ENCODE measurements around the gene MAPK14. TPM values are rescaled to one million over a fixed set of nuclear protein-coding genes. Genes with fewer than 3 reads are reported as not detected.

Gene MAPK14
- total and polyA plus RNA-seq, 12 donors: 9.2 to 38.1 (median 29.3) TPM

DNA sequence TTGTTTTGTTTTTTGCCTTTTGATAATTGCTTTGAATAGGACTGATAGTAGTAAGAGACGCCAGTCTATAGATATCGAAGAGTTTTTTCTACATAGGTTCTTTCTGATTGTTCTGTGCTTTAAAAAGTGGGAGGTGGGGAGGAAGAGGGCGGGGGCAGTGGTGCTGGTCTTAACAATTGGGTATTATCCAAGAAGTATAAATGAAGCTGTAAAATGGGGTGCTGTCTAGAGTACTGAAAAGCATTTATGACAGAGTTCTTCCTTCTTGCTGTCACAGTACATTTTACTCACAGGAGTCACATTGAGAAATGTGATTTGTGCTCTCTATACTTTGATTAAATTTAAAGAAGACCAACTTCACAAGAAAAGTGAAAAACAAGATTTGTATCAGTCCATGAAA, 41.0 kb downstream of the MAPK14 start:
- DNase-seq (no peak), ATAC-seq (no peak)
- WGBS, 2 donors: 71 to 81% methylated on average over 3 of the region's 3 CpGs
- no peaks in the 10 kb centered on the region for H3K27me3 ChIP-seq
- TF ChIP-seq, protein P1, sequence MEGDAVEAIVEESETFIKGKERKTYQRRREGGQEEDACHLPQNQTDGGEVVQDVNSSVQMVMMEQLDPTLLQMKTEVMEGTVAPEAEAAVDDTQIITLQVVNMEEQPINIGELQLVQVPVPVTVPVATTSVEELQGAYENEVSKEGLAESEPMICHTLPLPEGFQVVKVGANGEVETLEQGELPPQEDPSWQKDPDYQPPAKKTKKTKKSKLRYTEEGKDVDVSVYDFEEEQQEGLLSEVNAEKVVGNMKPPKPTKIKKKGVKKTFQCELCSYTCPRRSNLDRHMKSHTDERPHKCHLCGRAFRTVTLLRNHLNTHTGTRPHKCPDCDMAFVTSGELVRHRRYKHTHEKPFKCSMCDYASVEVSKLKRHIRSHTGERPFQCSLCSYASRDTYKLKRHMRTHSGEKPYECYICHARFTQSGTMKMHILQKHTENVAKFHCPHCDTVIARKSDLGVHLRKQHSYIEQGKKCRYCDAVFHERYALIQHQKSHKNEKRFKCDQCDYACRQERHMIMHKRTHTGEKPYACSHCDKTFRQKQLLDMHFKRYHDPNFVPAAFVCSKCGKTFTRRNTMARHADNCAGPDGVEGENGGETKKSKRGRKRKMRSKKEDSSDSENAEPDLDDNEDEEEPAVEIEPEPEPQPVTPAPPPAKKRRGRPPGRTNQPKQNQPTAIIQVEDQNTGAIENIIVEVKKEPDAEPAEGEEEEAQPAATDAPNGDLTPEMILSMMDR (IDR thresholded peaks at IDR 0.05): no peak
- intact Hi-C loops (cut with DNase I): no loop called here
- H3K36me3 ChIP-seq: peaks cover 0 to 11% (median 0%) of the 10 kb centered on the region in 9 donors
- H3K4me1 ChIP-seq: peaks cover 0 to 62% (median 45%) of the 10 kb centered on the region in 9 donors
- H3K27ac ChIP-seq: no peak overlapping the region
- H3K9me3 ChIP-seq: no peaks in the 10 kb centered on the region
- H3K4me3 ChIP-seq: no peak overlapping the region

DNA sequence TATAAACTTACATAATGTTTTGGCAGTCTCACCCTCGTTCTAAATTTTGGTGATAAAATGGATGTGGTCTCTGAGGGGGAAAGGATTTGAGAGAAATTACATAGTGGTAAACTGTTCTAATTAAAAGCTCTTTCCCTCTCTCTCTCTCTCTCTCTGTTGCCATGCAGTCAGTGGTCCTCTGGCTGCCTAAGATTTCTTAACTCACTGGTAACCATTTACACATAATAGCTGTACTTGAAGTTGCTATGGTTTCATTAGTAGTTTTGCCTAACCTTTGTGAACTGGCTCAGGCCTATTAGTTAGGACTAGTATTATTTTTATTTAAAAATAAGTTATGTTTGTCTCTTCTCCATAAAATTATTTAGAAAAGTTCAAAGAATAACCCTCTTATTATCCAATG, 42.0 kb downstream of the MAPK14 start:
- intact Hi-C loops (cut with DNase I): no loop called here
- no peaks in the 10 kb centered on the region for H3K9me3 ChIP-seq
- H3K4me3 ChIP-seq: no peak overlapping the region
- ATAC-seq: no peak
- no peak overlapping the region for H3K27ac ChIP-seq
- WGBS, 2 donors: 43 to 47% methylated on average over 1 of the region's 1 CpG
- TF ChIP-seq, protein P1 (IDR thresholded peaks at IDR 0.05): no peak
- peaks cover 0 to 57% (median 39%) of the 10 kb centered on the region in 9 donors for H3K4me1 ChIP-seq
- peaks cover 0 to 18% (median 0%) of the 10 kb centered on the region in 9 donors for H3K36me3 ChIP-seq
- no peaks in the 10 kb centered on the region for H3K27me3 ChIP-seq
- no peak for DNase-seq

DNA sequence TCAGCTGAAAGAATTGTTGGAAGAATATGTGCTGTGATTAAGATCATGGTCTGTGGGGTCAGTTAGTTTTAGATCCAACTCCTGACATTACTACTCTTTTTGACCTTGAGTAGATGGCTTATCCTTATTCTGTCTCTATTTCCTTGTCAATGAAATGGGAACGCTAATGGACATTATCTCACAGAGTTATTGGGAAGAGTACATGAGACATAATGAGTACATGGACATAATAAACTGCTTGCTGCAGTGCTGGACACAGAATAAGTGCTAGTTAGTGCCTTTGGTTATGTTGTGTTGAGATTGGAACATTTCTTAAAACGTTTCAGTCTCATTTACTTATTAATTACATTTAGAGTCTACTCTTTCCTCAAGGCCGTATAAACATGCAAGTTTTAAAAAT, 42.6 kb downstream of the MAPK14 start:
- TF ChIP-seq, protein P1 (IDR thresholded peaks at IDR 0.05): no peak
- no peak overlapping the region for H3K27ac ChIP-seq

DNA sequence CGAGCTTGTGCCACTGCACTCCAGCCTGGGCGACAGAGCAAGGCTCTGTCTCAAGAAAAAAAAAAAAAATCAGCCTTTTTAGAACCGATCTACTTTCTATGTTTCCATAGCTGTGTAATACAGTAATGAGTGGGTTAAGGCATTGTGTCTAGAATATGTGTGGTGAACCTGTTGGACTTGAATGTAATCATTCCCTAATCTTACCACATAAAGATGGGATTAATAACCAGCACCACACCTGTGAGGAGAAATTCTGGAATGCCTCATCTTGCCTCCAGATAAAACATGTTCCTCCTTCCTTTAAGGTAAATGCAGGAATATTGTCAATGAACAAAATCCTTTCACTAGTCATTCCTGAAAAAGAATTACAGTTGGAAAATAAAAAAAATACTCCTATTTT, 43.7 kb downstream of the MAPK14 start:
- intact Hi-C loops (cut with DNase I): loop anchor here in 1 of 10 donors (5.0 kb wide), 1 partner anchor 1829 kb away; no protein-coding TSS in a partner anchor
- Histone ChIP-seq H3K4me3 (no peak overlapping the region), H3K27ac (no peak overlapping the region), H3K36me3 (peaks cover 0 to 29% (median 4%) of the 10 kb centered on the region in 9 donors), H3K4me1 (peaks cover 0 to 52% (median 28%) of the 10 kb centered on the region in 9 donors), H3K9me3 (no peaks in the 10 kb centered on the region), H3K27me3 (no peaks in the 10 kb centered on the region)
- DNase-seq: no peak
- 91 to 98% methylated on average over 3 of the region's 3 CpGs for WGBS, 2 donors
- TF ChIP-seq, protein P1 (IDR thresholded peaks at IDR 0.05): no peak
- no peak for ATAC-seq

More for the DNA sequence above, 42.6 kb downstream of the MAPK14 start:
- no peak overlapping the region for H3K4me3 ChIP-seq
- DNase-seq (no peak), ATAC-seq (no peak)
- intact Hi-C loops (cut with DNase I): loop anchor here in 1 of 10 donors (5.0 kb wide), 1 partner anchor 1828 kb away; no protein-coding TSS in a partner anchor
- 83 to 87% methylated on average over 3 of the region's 3 CpGs for WGBS, 2 donors
- H3K36me3 ChIP-seq: peaks cover 0 to 19% (median 0%) of the 10 kb centered on the region in 9 donors
- H3K4me1 ChIP-seq: peaks cover 0 to 52% (median 36%) of the 10 kb centered on the region in 9 donors
- no peaks in the 10 kb centered on the region for H3K27me3 ChIP-seq
- no peaks in the 10 kb centered on the region for H3K9me3 ChIP-seq
